GM12878 (cell line): ENCODE results near the gene KRT12. TPM values are rescaled to one million over a fixed set of nuclear protein-coding genes. Genes with fewer than 3 reads are reported as not detected.

Source experiments
- ATAC-seq: fragments of 200-7000 bp; cut with Tn5 transposase; 3 replicates; pipeline ENCODE4 v1.9.1; 2020; ENCODE audit warnings: mild to moderate bottlenecking, moderate library complexity
- BruUV-seq: library from RNA; stranded (reverse); fragments of 400-500 nt; replicated peaks from 2 replicates; lab custom pipeline; 2021; lab: Mats Ljungman, UMichigan
- CTCF ChIA-PET: fragments of 300-600 bp; sonication (Branson Sonifier 250); formaldehyde crosslinking; extraction: SDS; loops from one replicate; lab custom pipeline; 2021; ENCODE audit warnings: inconsistent platforms; lab: Yijun Ruan, JAX
- POLR2A ChIA-PET: fragments of 350-600 bp; formaldehyde crosslinking; extraction: SDS; loops from one replicate; lab custom pipeline; 2021; ENCODE audit warnings: inconsistent platforms; lab: Charles Lee
- RAD21 ChIA-PET: fragments of 300-600 bp; sonication (Branson Sonifier 250); formaldehyde crosslinking; loops from one replicate; lab custom pipeline; 2023; ENCODE audit warnings: antibody characterized with exemption; ENCODE audit not compliant: unreplicated experiment; lab: Charles Lee
- SMC1A ChIA-PET: fragments of 300-600 bp; sonication (Branson Sonifier 250); formaldehyde crosslinking; loops from one replicate; lab custom pipeline; 2023; ENCODE audit not compliant: unreplicated experiment, uncharacterized antibody; lab: Charles Lee
- DNase-seq: peaks from one replicate; pipeline ENCODE4 v3.0.0-alpha.2; 2011; ENCODE audit warnings: low read depth, low spot score
- FAIRE-seq: peaks from 3 replicates; lab custom pipeline; 2011; peaks lifted over from hg19 to GRCh38; lab: Jason Lieb, UNC
- H2AFZ ChIP-seq: 2 replicates; pipeline ENCODE4 v1.6.0; 2011; ENCODE audit warnings: low read depth, low read length, control low read depth; ENCODE audit not compliant: control insufficient read depth
- H3K27ac ChIP-seq: 2 replicates; pipeline ENCODE4 v1.5.1; 2011; ENCODE audit warnings: control low read depth; ENCODE audit not compliant: control insufficient read depth, insufficient read depth
- H3K27me3 ChIP-seq, 2 experiments: replicated peaks in 1 of 2; 2 replicates each; pipeline versions ENCODE4 v1.6.0 to v1.6.1; 2011; ENCODE audit warnings: low read length in 1 of 2; ENCODE audit not compliant: control insufficient read depth in 2 of 2, insufficient read depth in 2 of 2
- H3K36me3 ChIP-seq, 2 experiments: 2 replicates each; pipeline ENCODE4 v1.5.1; 2011; ENCODE audit warnings: low read length in 1 of 2; ENCODE audit not compliant: control insufficient read depth in 2 of 2, insufficient read depth in 2 of 2
- H3K4me1 ChIP-seq: 2 replicates; pipeline ENCODE4 v1.6.1; 2011; ENCODE audit warnings: mild to moderate bottlenecking, low read length, moderate library complexity, mixed read lengths; ENCODE audit not compliant: control insufficient read depth, insufficient read depth
- H3K4me2 ChIP-seq: 2 replicates; pipeline ENCODE4 v1.6.0; 2011; ENCODE audit warnings: control low read depth; ENCODE audit not compliant: control insufficient read depth, insufficient read depth
- H3K4me3 ChIP-seq: fragments of 200-600 bp; sonication (generic); 2 replicates; pipeline ENCODE4 v1.5.1; 2016
- H3K79me2 ChIP-seq: 2 replicates; pipeline ENCODE4 v1.6.0; 2011; ENCODE audit warnings: low read length; ENCODE audit not compliant: control insufficient read depth, insufficient read depth
- H3K9ac ChIP-seq: 2 replicates; pipeline ENCODE4 v1.8.0; 2011; ENCODE audit warnings: low read length, control low read depth, mixed read lengths; ENCODE audit not compliant: control insufficient read depth, insufficient read depth
- H3K9me3 ChIP-seq: replicated peaks from 3 replicates; pipeline ENCODE4 v1.5.1; 2011; ENCODE audit warnings: mild to moderate bottlenecking, low read length; ENCODE audit not compliant: control insufficient read depth, insufficient read depth
- H4K20me1 ChIP-seq: 2 replicates; pipeline ENCODE4 v1.6.0; 2011; ENCODE audit not compliant: control insufficient read depth, insufficient read depth
- CBFB ChIP-seq: IDR thresholded peaks from 2 replicates; pipeline ENCODE4 v1.6.1; 2016; ENCODE audit warnings: antibody characterized with exemption, low read depth
- CTCF ChIP-seq, 3 experiments: IDR thresholded peaks in 2 of 3; conservative IDR thresholded peaks in 1 of 3; 2 replicates each; pipeline ENCODE4 v1.5.1; 2011; ENCODE audit warnings: low read depth in 3 of 3, low read length in 3 of 3, mild to moderate bottlenecking in 3 of 3, control low read depth in 2 of 3, moderate library complexity in 2 of 3, inconsistent platforms in 1 of 3, mixed read lengths in 1 of 3; ENCODE audit not compliant: control insufficient read depth in 2 of 3, insufficient read depth in 1 of 3; ENCODE audit errors: extremely low read depth in 1 of 3
- IKZF2 ChIP-seq, 2 experiments: fragments of 450-650 bp; IDR thresholded peaks; 2 replicates each; pipeline ENCODE4 v1.6.1; 2017; ENCODE audit warnings: mild to moderate bottlenecking in 2 of 2, moderate library complexity in 2 of 2
- KAT2A ChIP-seq: conservative IDR thresholded peaks from 2 replicates; pipeline ENCODE4 v1.6.1; 2011; ENCODE audit warnings: low read depth, low read length; ENCODE audit not compliant: control insufficient read depth
- MLLT1 ChIP-seq: fragments of 450-650 bp; IDR thresholded peaks from 2 replicates; pipeline ENCODE4 v1.6.1; 2016; ENCODE audit warnings: mild to moderate bottlenecking
- RAD21 ChIP-seq: IDR thresholded peaks from 2 replicates; pipeline ENCODE4 v1.6.1; 2011; ENCODE audit warnings: mild to moderate bottlenecking, low read depth, low read length, moderate library complexity; ENCODE audit not compliant: insufficient read depth
- RUNX3 ChIP-seq: IDR thresholded peaks from 2 replicates; pipeline ENCODE4 v1.6.1; 2012; ENCODE audit warnings: low read length, inconsistent platforms
- SIN3A ChIP-seq: IDR thresholded peaks from 2 replicates; pipeline ENCODE4 v1.6.1; 2012; ENCODE audit warnings: low read depth, low read length, improper control_type of control experiment
- STAT1 ChIP-seq: fragments of 450-650 bp; conservative IDR thresholded peaks from 2 replicates; pipeline ENCODE4 v1.6.1; 2014; ENCODE audit warnings: antibody characterized with exemption, mild to moderate bottlenecking
- WGBS: methylation state at CpG from one replicate; pipeline ENCODE4 v1.1.6; 2016; ENCODE audit warnings: low lambda C conversion rate; ENCODE audit not compliant: insufficient replicate concordance, insufficient coverage; ENCODE audit errors: missing lambda C conversion rate; 5-methylcytosine and 5-hydroxymethylcytosine counted together
- in situ Hi-C: fragments of 300-500 bp; cut with MboI; formaldehyde crosslinking; loops from 9 replicates; pipeline ENCODE4 v1.14.3; 2018; ENCODE audit warnings: mixed read lengths
- intact Hi-C: fragments of 100-400 bp; cut with micrococcal nuclease; formaldehyde crosslinking; loops from one replicate; pipeline ENCODE4 v1.14.2; 2022; ENCODE audit not compliant: unreplicated experiment
- polyA plus RNA-seq, 11 experiments: library from polyadenylated mRNA; depleted of rRNA in 4 of 11; unstranded in 6 of 11; stranded (reverse) in 5 of 11; fragments of >200 nt; fragmentation: Nextera tagmentation in 4 of 11; fragmentation: Illumina TruSeq in 1 of 11; extraction: Ambion mirVana in 4 of 11; extraction: Trizol in 1 of 11; gene quantifications; 1 replicate in 1 of 11; 2 replicates in 10 of 11; pipeline versions ENCODE4 v1.2.1 to v1.2.3, GENCODE V29; 2011 to 2016; ENCODE audit warnings: inconsistent platforms in 2 of 11, missing spikeins in 2 of 11, low read depth in 1 of 11
- total RNA-seq, 4 experiments: library from RNA; depleted of rRNA in 3 of 4; stranded (reverse); fragments of >200 nt in 3 of 4; fragmentation: Illumina TruSeq in 1 of 4; extraction: Trizol in 1 of 4; gene quantifications; 2 replicates each; pipeline versions ENCODE4 v1.2.1 to v1.2.3, GENCODE V29; 2013 to 2021
- TF ChIP-seq, protein P1 (sequence below): IDR thresholded peaks from 2 replicates; pipeline ENCODE4 v1.6.1; 2011; ENCODE audit warnings: mild to moderate bottlenecking, low read depth, low read length, moderate library complexity; ENCODE audit not compliant: insufficient replicate concordance
- TF ChIP-seq, protein P2 (sequence below): fragments of 450-650 bp; IDR thresholded peaks from 2 replicates; pipeline ENCODE4 v1.6.1; 2014; ENCODE audit warnings: mild to moderate bottlenecking

KRT12 gene
- total and polyA plus RNA-seq, 10 of the 15 experiments (the other 5 are each of a cell fraction or from before 2014, with no cell fraction given) = not detected

DNA sequence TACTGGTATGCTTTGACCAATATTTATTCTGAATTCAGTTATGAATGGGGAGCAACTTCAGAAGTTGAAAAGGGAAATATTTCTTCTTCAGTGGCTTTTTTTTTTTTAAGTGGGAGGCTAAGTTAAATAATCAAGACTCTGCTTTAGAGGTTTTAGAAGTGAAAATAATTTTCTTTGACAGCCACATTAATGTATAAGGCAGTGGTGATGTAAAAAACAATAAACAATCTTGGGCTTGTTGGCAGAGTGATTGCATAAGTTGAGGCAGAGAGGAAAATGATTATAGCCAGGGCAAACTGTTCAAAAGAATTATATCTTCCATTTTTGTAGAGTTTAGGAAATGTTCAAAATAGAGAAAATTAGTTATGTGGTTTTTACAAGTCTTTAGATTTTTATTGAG is 5.4 kb upstream of the KRT12 start (continued):
- TF ChIP-seq MLLT1 (no peak), RUNX3 (no peak), SIN3A (no peak), IKZF2 (IDR thresholded peaks at IDR 0.05) (no peak), STAT1 (no peak)
- TF ChIP-seq, protein P1, sequence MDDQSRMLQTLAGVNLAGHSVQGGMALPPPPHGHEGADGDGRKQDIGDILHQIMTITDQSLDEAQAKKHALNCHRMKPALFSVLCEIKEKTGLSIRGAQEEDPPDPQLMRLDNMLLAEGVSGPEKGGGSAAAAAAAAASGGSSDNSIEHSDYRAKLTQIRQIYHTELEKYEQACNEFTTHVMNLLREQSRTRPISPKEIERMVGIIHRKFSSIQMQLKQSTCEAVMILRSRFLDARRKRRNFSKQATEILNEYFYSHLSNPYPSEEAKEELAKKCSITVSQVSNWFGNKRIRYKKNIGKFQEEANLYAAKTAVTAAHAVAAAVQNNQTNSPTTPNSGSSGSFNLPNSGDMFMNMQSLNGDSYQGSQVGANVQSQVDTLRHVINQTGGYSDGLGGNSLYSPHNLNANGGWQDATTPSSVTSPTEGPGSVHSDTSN = no peak

- FAIRE-seq = no peak
- no TSS peak for BruUV-seq
- WGBS = 42% methylated on average over 7 of the region's 7 CpGs
These were observed 4.3 kb upstream of the KRT12 start for GRCh38 chr17:40871316-40871715.

More at GRCh38 chr17:40871316-40871715, 4.3 kb upstream of the KRT12 start:
- TF ChIP-seq, protein P2, sequence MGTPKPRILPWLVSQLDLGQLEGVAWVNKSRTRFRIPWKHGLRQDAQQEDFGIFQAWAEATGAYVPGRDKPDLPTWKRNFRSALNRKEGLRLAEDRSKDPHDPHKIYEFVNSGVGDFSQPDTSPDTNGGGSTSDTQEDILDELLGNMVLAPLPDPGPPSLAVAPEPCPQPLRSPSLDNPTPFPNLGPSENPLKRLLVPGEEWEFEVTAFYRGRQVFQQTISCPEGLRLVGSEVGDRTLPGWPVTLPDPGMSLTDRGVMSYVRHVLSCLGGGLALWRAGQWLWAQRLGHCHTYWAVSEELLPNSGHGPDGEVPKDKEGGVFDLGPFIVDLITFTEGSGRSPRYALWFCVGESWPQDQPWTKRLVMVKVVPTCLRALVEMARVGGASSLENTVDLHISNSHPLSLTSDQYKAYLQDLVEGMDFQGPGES = no peak
- TF ChIP-seq KAT2A (no peak), RAD21 (no peak), CBFB (no peak), CTCF (IDR thresholded peaks at IDR 0.05 in 2 of 3, conservative IDR thresholded peaks at IDR 0.05 in 1 of 3; ENCODE audit: control insufficient read depth in 2 of 3, extremely low read depth in 1 of 3, insufficient read depth in 1 of 3, low read depth in 3 of 3, low read length in 3 of 3) (no peak), IKZF2 (IDR thresholded peaks at IDR 0.05) (no peak)
- Histone ChIP-seq H2AFZ (no peak overlapping the region), H3K4me2 (no peak overlapping the region), H3K36me3 (no peaks in the 10 kb centered on the region), H3K9me3 (no peaks in the 10 kb centered on the region), H3K9ac (no peak overlapping the region), H3K27me3 (no peaks in the 10 kb centered on the region; a peak in 2 of 4 replicates), H3K4me1 (no peaks in the 10 kb centered on the region), H4K20me1 (no peaks in the 10 kb centered on the region), H3K4me3 (no peak overlapping the region), H3K27ac (no peak overlapping the region), H3K79me2 (no peaks in the 10 kb centered on the region)
- intact Hi-C loops (no loop called here), in situ Hi-C loops (no loop called here)
- no peak for ATAC-seq
- no peak for DNase-seq
- ChIA-PET SMC1A (no interaction called here), RAD21 (interaction anchor here (1.4 kb wide), 1 partner anchor 791 kb away, joined by 3 read pairs; no protein-coding TSS in a partner anchor), POLR2A (interaction anchor here (0.6 kb wide), 1 partner anchor 138 kb away, joined by 3 read pairs; no protein-coding TSS in a partner anchor), CTCF (interaction anchor here (0.8 kb wide), 1 partner anchor 238 kb away, joined by 3 read pairs; no protein-coding TSS in a partner anchor)
